BLaER1 treated with 17β-estradiol and CSF1 and Interleukin-3, amounts not matched to agents 10 nM and 100 nM (cell line): Measurements from ENCODE around the gene RBMS3.

Source experiments
- H3K27ac ChIP-seq, 11 experiments: shearing (Covaris generic); formaldehyde crosslinking; 2 replicates each; pipeline ENCODE4 v1.8.1; 2022
- H3K27me3 ChIP-seq, 11 experiments: shearing (Covaris generic); formaldehyde crosslinking; 2 replicates each; pipeline ENCODE4 v1.8.1; 2022
- H3K36me3 ChIP-seq, 11 experiments: shearing (Covaris generic); formaldehyde crosslinking; 2 replicates each; pipeline ENCODE4 v1.8.1; 2022
- H3K4me1 ChIP-seq, 10 experiments: shearing (Covaris generic); formaldehyde crosslinking; 2 replicates each; pipeline ENCODE4 v1.8.1; 2022
- H3K4me2 ChIP-seq, 11 experiments: shearing (Covaris generic); formaldehyde crosslinking; 2 replicates each; pipeline ENCODE4 v1.8.1; 2022
- H3K4me3 ChIP-seq, 10 experiments: shearing (Covaris generic); formaldehyde crosslinking; 2 replicates each; pipeline ENCODE4 v1.8.1; 2022
- H3K9ac ChIP-seq, 11 experiments: shearing (Covaris generic); formaldehyde crosslinking; 2 replicates each; pipeline ENCODE4 v1.8.1; 2022
- H3K9me3 ChIP-seq, 11 experiments: shearing (Covaris generic); formaldehyde crosslinking; replicated peaks in 1 of 11; 2 replicates each; pipeline ENCODE4 v1.8.1; 2022
- H4K20me1 ChIP-seq, 11 experiments: shearing (Covaris generic); formaldehyde crosslinking; 2 replicates each; pipeline ENCODE4 v1.8.1; 2022
- Cebpa-rat ChIP-seq, 11 experiments: shearing (Covaris generic); IDR thresholded peaks; 2 replicates each; pipeline ENCODE4 v1.8.1; 2022

Gene RBMS3

DNA sequence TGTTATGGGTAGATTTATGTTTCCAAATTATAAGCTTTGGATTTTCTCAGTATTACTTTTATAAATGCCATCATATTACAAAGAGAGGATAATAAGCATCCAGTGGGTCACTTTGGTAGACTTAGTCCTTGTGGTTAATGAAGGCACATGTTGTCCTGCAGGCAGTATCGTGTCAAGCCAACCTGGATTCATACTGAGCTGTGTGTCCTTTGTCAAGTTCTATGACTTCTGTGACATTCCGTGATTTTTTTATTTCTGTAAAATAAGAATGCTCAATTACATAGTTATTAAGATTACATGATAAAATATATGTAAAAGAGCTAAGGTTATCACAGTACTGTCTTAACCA lies 257.7 kb downstream of the RBMS3 start:
- Histone ChIP-seq H3K4me1 (no peaks in the 10 kb centered on the region), H3K36me3 (no peaks in the 10 kb centered on the region), H3K4me2 (no peak overlapping the region), H4K20me1 (no peaks in the 10 kb centered on the region), H3K27ac (no peak overlapping the region), H3K9ac (no peak overlapping the region), H3K4me3 (no peak overlapping the region), H3K9me3 (no peaks in the 10 kb centered on the region), H3K27me3 (no peaks in the 10 kb centered on the region)
- no peak for TF ChIP-seq Cebpa-rat (IDR thresholded peaks at IDR 0.05)

DNA sequence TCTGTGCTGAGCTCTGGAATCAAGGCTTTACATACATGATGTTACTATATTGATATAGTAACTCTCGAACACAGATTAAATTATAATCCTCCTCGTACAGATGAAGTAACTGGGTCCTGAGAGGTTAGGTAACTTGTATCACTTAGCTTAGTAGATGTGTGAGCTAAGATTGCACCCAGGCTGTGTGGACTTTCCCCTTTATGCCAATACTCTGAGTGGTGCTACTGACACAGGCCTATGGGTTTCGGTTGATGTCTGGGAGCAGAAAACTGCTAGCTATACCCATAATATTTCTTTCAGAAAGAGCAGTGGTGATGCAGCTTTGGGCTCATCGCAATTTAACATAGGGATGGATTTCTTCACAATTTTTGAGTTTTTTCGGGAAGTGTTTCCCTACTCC lies 259.7 kb downstream of the RBMS3 start:
- Histone ChIP-seq H3K27ac (no peak overlapping the region), H4K20me1 (no peaks in the 10 kb centered on the region), H3K4me1 (no peaks in the 10 kb centered on the region), H3K36me3 (no peaks in the 10 kb centered on the region), H3K9me3 (no peaks in the 10 kb centered on the region), H3K4me2 (no peak overlapping the region), H3K4me3 (no peak overlapping the region), H3K27me3 (no peaks in the 10 kb centered on the region), H3K9ac (no peak overlapping the region)
- no peak for TF ChIP-seq Cebpa-rat (IDR thresholded peaks at IDR 0.05)

DNA sequence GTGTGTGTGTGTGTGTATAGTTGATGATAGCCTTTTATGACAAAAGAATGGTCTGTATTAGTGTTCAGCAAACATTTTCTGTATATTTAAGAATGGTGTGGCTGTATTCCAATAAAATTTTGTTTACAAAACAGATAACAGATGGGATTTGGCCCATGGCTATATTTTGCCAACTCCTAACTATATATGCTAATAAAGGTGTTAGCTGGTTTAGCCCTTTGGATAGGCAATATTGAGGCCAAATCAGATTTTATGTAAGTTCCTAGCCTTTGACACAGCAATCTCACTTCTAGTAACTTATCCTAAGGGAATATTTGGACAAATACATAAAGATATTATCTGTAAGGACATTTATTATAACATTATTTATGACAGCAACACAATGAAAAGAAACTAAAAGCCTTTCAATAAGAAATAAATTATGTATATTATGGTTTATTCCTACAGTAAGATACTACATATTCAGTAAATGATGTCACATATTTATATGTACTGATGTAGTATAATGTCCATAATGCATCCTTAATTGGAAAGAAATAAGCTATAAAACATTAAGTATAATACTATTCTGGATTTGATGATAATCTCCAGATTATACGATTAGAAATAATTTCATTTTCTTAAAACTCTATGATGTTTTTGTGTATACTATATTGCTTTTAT lies 264.0 kb downstream of the RBMS3 start:
- H3K9ac ChIP-seq, result no peak overlapping the region
- H3K9me3 ChIP-seq, result no peaks in the 10 kb centered on the region

GRCh38 chr3:29545615-29546014 lies 264.7 kb downstream of the RBMS3 start:
- TF ChIP-seq Cebpa-rat (IDR thresholded peaks at IDR 0.05), result no peak
- H3K36me3 ChIP-seq, result no peaks in the 10 kb centered on the region
- H3K9ac ChIP-seq, result no peak overlapping the region
- no peaks in the 10 kb centered on the region for H4K20me1 ChIP-seq
- H3K4me2 ChIP-seq, result no peak overlapping the region
- H3K4me3 ChIP-seq, result no peak overlapping the region
- no peaks in the 10 kb centered on the region for H3K27me3 ChIP-seq
- no peaks in the 10 kb centered on the region for H3K9me3 ChIP-seq
- H3K4me1 ChIP-seq, result no peaks in the 10 kb centered on the region
- no peak overlapping the region for H3K27ac ChIP-seq

More for the DNA sequence above, 264.0 kb downstream of the RBMS3 start:
- TF ChIP-seq Cebpa-rat (IDR thresholded peaks at IDR 0.05), result no peak
- Histone ChIP-seq H3K27me3 (no peaks in the 10 kb centered on the region), H3K27ac (no peak overlapping the region), H4K20me1 (no peaks in the 10 kb centered on the region), H3K4me2 (no peak overlapping the region), H3K4me1 (no peaks in the 10 kb centered on the region), H3K36me3 (no peaks in the 10 kb centered on the region), H3K4me3 (no peak overlapping the region)

- Histone ChIP-seq H3K4me2 (no peak overlapping the region), H3K4me3 (no peak overlapping the region), H3K36me3 (no peaks in the 10 kb centered on the region), H3K4me1 (peaks cover 0 to 7% (median 0%) of the 10 kb centered on the region in 10 experiments; a peak in 4 of 20 replicates), H4K20me1 (no peaks in the 10 kb centered on the region), H3K9ac (no peak overlapping the region), H3K9me3 (no peaks in the 10 kb centered on the region), H3K27ac (no peak overlapping the region), H3K27me3 (no peaks in the 10 kb centered on the region)
- no peak for TF ChIP-seq Cebpa-rat (IDR thresholded peaks at IDR 0.05)
Observed at GRCh38 chr3:29552051-29552450, 271.2 kb downstream of the RBMS3 start.

- no peaks in the 10 kb centered on the region for H3K36me3 ChIP-seq
- no peak overlapping the region for H3K4me3 ChIP-seq
- H3K4me2 ChIP-seq, result peak overlapping the region in 2 of 11 experiments; percentile 12 to 27; a peak in 2 of 22 replicates
- H3K4me1 ChIP-seq, result peaks cover 0 to 7% (median 0%) of the 10 kb centered on the region in 10 experiments; a peak in 4 of 20 replicates
- no peaks in the 10 kb centered on the region for H3K27me3 ChIP-seq
- H4K20me1 ChIP-seq, result no peaks in the 10 kb centered on the region
- no peak overlapping the region for H3K9ac ChIP-seq
- no peak overlapping the region for H3K27ac ChIP-seq
- no peaks in the 10 kb centered on the region for H3K9me3 ChIP-seq
- TF ChIP-seq Cebpa-rat (IDR thresholded peaks at IDR 0.05), result no peak
Observed at GRCh38 chr3:29554566-29554965, 273.7 kb downstream of the RBMS3 start.

DNA sequence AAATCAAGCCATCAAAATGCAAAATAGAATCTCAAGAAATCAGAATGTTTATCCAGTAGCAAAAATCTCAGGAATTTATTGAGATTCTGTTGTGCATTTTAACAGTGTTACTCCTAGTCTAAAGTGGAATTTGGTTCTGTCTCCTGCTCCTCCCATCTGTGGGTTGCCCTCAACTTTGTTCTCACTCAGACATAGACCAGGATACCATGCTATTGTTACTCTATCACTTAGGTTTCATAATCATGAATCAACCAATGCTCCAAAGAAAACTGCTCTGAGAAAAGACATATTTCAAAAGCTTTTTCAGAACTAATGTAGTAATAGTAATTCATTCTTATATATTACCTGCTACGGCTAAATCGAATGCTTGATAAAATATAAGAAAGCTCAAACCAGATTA lies 274.7 kb downstream of the RBMS3 start:
- Histone ChIP-seq H3K27ac (no peak overlapping the region), H3K36me3 (no peaks in the 10 kb centered on the region), H3K27me3 (no peaks in the 10 kb centered on the region), H4K20me1 (no peaks in the 10 kb centered on the region), H3K9me3 (no peaks in the 10 kb centered on the region), H3K4me1 (peaks cover 0 to 7% (median 0%) of the 10 kb centered on the region in 10 experiments; a peak in 4 of 20 replicates), H3K9ac (no peak overlapping the region), H3K4me2 (no peak overlapping the region), H3K4me3 (no peak overlapping the region)
- TF ChIP-seq Cebpa-rat (IDR thresholded peaks at IDR 0.05), result no peak

DNA sequence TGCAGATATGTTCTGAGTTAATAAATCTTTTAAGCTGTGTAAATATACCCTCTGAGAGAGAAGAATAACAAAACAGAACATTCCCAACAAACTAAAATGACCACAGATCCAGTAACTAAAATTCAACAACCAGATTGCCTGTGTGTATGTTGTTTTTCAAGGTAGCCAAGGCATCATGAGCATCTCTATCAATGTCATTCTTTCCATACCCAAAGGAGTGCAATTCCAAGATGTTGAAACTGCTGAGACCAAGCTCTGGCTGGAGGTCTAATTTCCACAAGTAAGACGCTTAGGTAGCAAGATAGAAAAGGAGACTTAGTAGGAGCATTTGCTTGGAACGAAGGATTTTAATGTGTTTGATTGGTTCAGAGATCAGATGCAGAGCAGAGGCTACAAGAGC lies 276.3 kb downstream of the RBMS3 start:
- TF ChIP-seq Cebpa-rat (IDR thresholded peaks at IDR 0.05), result no peak
- peaks cover 0 to 7% (median 0%) of the 10 kb centered on the region in 10 experiments; a peak in 4 of 20 replicates for H3K4me1 ChIP-seq
- H3K4me3 ChIP-seq, result no peak overlapping the region
- H3K9ac ChIP-seq, result no peak overlapping the region
- H3K27me3 ChIP-seq, result no peaks in the 10 kb centered on the region
- H4K20me1 ChIP-seq, result no peaks in the 10 kb centered on the region
- H3K4me2 ChIP-seq, result no peak overlapping the region
- H3K36me3 ChIP-seq, result no peaks in the 10 kb centered on the region
- H3K9me3 ChIP-seq, result no peaks in the 10 kb centered on the region
- no peak overlapping the region for H3K27ac ChIP-seq

GRCh38 chr3:29557825-29558224 lies 277.0 kb downstream of the RBMS3 start:
- Histone ChIP-seq H3K9me3 (no peaks in the 10 kb centered on the region), H3K4me2 (no peak overlapping the region)
- TF ChIP-seq Cebpa-rat (IDR thresholded peaks at IDR 0.05), result no peak

DNA sequence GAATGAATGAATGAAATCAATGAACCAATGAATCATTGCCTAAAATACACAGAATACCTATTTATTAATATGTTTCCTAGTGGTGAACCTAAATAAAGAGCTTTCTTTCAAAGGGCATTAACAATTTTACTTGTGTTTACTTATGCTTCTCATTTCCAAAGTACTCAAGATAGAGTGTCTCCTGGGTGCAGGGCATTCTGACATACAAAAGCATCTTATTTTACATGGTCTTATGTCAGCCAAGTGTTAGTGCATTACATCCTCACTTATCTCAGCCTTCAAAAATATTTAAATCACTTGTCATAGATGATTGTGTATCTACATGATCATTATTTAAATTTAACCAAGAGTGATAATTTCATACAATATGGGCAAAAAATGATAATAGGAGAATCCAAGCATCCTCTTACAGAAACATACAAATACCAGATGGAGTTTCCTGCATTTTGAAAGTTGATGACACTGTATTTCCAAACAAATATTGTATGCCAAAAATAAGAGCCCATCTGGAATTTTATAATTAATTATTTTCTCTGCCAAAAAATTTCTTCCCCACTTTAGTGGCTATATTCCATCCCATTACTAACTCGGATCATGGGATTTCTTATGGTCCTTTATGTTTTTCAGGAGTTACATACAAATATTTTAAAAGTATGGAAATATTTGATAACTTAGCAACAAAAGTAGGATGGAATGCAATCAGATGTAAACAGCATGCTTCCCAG lies 279.0 kb downstream of the RBMS3 start:
- Histone ChIP-seq H3K4me2 (no peak overlapping the region), H3K27ac (no peak overlapping the region), H3K27me3 (no peaks in the 10 kb centered on the region), H3K9me3 (no peaks in the 10 kb centered on the region), H3K36me3 (no peaks in the 10 kb centered on the region), H3K4me1 (no peaks in the 10 kb centered on the region), H4K20me1 (no peaks in the 10 kb centered on the region), H3K9ac (no peak overlapping the region), H3K4me3 (no peak overlapping the region)
- TF ChIP-seq Cebpa-rat (IDR thresholded peaks at IDR 0.05), result no peak

More at GRCh38 chr3:29557825-29558224, 277.0 kb downstream of the RBMS3 start:
- H3K4me3 ChIP-seq, result no peak overlapping the region
- no peaks in the 10 kb centered on the region for H4K20me1 ChIP-seq
- H3K27me3 ChIP-seq, result no peaks in the 10 kb centered on the region
- no peak overlapping the region for H3K27ac ChIP-seq
- no peaks in the 10 kb centered on the region for H3K36me3 ChIP-seq
- H3K9ac ChIP-seq, result no peak overlapping the region
- peaks cover 0 to 7% (median 0%) of the 10 kb centered on the region in 10 experiments; a peak in 4 of 20 replicates for H3K4me1 ChIP-seq
